ENCODE results near the gene HOXA3.

HOXA3 gene

DNA sequence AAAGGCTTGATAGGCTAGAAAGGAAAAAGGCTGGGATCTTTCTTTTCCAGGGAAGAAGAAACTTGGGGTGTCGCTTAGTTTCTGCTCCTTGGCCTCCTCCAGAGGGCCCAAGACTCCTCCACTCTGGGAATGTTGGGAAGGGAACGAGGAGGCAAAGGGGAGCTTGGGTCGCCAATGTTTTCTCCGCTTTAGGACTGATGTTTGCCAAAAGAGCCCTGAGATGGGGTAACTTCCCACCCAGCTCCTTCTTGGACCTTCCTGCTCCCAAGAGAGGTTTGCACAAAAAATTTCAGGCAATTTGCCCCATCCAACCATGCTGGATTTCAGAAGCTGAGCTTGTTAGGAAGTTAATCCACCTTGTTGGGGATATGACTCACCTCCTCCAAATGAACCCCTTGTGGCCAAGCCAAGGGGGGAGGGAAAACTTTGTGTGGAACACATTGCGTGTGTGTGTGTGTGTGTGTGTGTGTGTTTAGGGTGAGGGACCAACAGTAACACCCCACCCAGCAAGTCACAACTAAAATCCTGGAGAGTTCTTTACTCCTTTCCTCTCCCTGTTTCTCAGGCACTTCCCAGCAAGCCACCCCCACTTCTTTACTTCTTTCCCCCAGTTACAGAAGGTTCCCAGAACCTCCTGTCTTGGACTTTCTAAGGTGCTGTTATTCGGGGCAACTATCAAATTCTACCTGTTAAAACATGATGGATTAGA is 41.2 kb downstream of the HOXA3 start:
- Histone ChIP-seq H3K27me3 (ENCODE audit: insufficient read depth, poor library complexity, severe bottlenecking) (no peaks in the 10 kb centered on the region), H3K36me3 (ENCODE audit: low read depth) (no peaks in the 10 kb centered on the region; the same call in 1 of the 2 replicates), H3K9me3 (ENCODE audit: severe bottlenecking) (no peaks in the 10 kb centered on the region), H3K27ac (ENCODE audit: poor library complexity, severe bottlenecking) (peak overlapping the region; percentile 86), H3K4me3 (ENCODE audit: severe bottlenecking) (peak overlapping the region; percentile 76), H3K4me1 (ENCODE audit: insufficient read depth, poor library complexity, severe bottlenecking) (peaks cover 26% of the 10 kb centered on the region)
- TF ChIP-seq, protein P1, sequence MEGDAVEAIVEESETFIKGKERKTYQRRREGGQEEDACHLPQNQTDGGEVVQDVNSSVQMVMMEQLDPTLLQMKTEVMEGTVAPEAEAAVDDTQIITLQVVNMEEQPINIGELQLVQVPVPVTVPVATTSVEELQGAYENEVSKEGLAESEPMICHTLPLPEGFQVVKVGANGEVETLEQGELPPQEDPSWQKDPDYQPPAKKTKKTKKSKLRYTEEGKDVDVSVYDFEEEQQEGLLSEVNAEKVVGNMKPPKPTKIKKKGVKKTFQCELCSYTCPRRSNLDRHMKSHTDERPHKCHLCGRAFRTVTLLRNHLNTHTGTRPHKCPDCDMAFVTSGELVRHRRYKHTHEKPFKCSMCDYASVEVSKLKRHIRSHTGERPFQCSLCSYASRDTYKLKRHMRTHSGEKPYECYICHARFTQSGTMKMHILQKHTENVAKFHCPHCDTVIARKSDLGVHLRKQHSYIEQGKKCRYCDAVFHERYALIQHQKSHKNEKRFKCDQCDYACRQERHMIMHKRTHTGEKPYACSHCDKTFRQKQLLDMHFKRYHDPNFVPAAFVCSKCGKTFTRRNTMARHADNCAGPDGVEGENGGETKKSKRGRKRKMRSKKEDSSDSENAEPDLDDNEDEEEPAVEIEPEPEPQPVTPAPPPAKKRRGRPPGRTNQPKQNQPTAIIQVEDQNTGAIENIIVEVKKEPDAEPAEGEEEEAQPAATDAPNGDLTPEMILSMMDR (IDR thresholded peaks at IDR 0.05; ENCODE audit: poor library complexity, severe bottlenecking): no peak
- DNase-seq (ENCODE audit: low spot score) (no peak), ATAC-seq (ENCODE audit: low read depth) (0 out of 3 replicates have a peak, but pooled peaks have one; percentile 4)

DNA sequence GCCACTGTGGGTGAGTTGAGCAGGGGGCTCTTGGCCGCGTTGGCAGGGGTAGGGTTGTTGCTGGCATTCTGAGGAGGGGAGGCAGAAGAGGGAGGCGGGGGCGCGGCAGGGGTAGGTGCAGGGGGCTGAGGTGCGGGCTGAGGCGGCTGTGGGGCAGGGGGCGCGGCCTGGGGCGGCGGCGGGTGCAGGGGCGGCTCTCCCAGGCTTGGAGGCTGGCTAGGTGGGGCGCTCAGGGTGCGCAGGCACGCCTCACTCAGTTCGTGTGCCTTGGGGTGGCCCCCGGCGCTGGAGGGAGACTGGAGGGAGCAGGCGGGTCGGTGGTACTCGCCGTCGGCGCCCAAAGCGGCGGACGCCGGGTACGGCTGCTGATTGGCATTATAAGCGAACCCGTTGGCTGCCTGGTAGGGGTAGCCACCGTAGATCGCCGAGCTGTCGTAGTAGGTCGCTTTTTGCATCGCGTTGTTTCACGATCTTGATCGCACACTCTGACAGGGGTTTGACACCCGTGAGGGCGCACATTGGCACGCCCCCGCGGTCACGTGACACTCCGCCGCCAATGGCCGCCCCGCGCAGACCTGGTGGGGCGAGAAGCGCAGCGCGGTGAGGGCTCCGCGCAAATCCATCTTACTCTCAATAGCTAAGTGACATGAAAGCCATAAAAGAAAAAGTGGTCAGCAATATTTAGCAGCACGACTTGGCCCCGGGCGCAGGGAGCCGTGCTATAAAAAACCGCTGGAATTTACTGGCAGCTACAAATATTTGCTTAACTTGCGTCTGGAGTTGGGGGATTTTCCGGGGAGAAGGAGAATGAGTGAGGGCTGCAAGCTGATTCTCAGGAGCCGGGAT is 42.0 kb downstream of the HOXA3 start:
- peak overlapping the region; percentile 76 for H3K4me3 ChIP-seq (ENCODE audit: severe bottlenecking)
- H3K36me3 ChIP-seq (ENCODE audit: low read depth): no peaks in the 10 kb centered on the region; the same call in 1 of the 2 replicates
- peak overlapping the region; percentile 86 for H3K27ac ChIP-seq (ENCODE audit: poor library complexity, severe bottlenecking)
- DNase-seq (ENCODE audit: low spot score) (no peak), ATAC-seq (ENCODE audit: low read depth) (peak; percentile 48)
- H3K27me3 ChIP-seq (ENCODE audit: insufficient read depth, poor library complexity, severe bottlenecking): no peaks in the 10 kb centered on the region
- TF ChIP-seq, protein P1 (IDR thresholded peaks at IDR 0.05; ENCODE audit: poor library complexity, severe bottlenecking): no peak
- H3K9me3 ChIP-seq (ENCODE audit: severe bottlenecking): no peaks in the 10 kb centered on the region
- peaks cover 26% of the 10 kb centered on the region for H3K4me1 ChIP-seq (ENCODE audit: insufficient read depth, poor library complexity, severe bottlenecking)

- Histone ChIP-seq H3K4me3 (ENCODE audit: severe bottlenecking) (no peak overlapping the region), H3K4me1 (ENCODE audit: insufficient read depth, poor library complexity, severe bottlenecking) (peaks cover 24% of the 10 kb centered on the region), H3K36me3 (ENCODE audit: low read depth) (no peaks in the 10 kb centered on the region; the same call in 1 of the 2 replicates), H3K9me3 (ENCODE audit: severe bottlenecking) (no peaks in the 10 kb centered on the region), H3K27ac (ENCODE audit: poor library complexity, severe bottlenecking) (peak overlapping the region; percentile 86), H3K27me3 (ENCODE audit: insufficient read depth, poor library complexity, severe bottlenecking) (no peaks in the 10 kb centered on the region)
- TF ChIP-seq, protein P1 (IDR thresholded peaks at IDR 0.05; ENCODE audit: poor library complexity, severe bottlenecking): no peak
- DNase-seq (ENCODE audit: low spot score) (no peak), ATAC-seq (ENCODE audit: low read depth) (no peak)
Measured at GRCh38 chr7:27109466-27110185, 42.8 kb downstream of the HOXA3 start.

GRCh38 chr7:27108390-27109127 is 43.8 kb downstream of the HOXA3 start:
- Histone ChIP-seq H3K4me3 (ENCODE audit: severe bottlenecking) (no peak overlapping the region), H3K27ac (ENCODE audit: poor library complexity, severe bottlenecking) (no peak overlapping the region), H3K27me3 (ENCODE audit: insufficient read depth, poor library complexity, severe bottlenecking) (no peaks in the 10 kb centered on the region), H3K4me1 (ENCODE audit: insufficient read depth, poor library complexity, severe bottlenecking) (peaks cover 21% of the 10 kb centered on the region), H3K36me3 (ENCODE audit: low read depth) (no peaks in the 10 kb centered on the region; the same call in 1 of the 2 replicates), H3K9me3 (ENCODE audit: severe bottlenecking) (no peaks in the 10 kb centered on the region)
- DNase-seq (ENCODE audit: low spot score): no peak
- TF ChIP-seq, protein P1 (IDR thresholded peaks at IDR 0.05; ENCODE audit: poor library complexity, severe bottlenecking): no peak
- ATAC-seq (ENCODE audit: low read depth): no peak

Data from RWPE2 (cell line).